ENCODE results near the gene SLC17A7.

- no peak for TF ChIP-seq CTCF (IDR thresholded peaks at IDR 0.05)
- TF ChIP-seq ZFX (IDR thresholded peaks at IDR 0.05; ENCODE audit: borderline replicate concordance) = no peak
Measured at GRCh38 chr19:49395581-49396407, 45.5 kb downstream of the SLC17A7 start.
